ENCODE measurements around the gene PRR16.
"Not testable (repeated sequence)": the region's sequence is repeated elsewhere in the genome, so short reads cannot be mapped to it uniquely, and the experiment has no call there.

The PRR16 gene

GRCh38 chr5:120683580-120683979, 219.5 kb downstream of the PRR16 start:
- DNase-seq: no peak

- no peak for DNase-seq
These were observed 220.1 kb downstream of the PRR16 start for GRCh38 chr5:120684213-120684612.

GRCh38 chr5:120684749-120685415, 220.8 kb downstream of the PRR16 start:
- DNase-seq: no peak

- DNase-seq: no peak
These were observed 226.7 kb downstream of the PRR16 start for GRCh38 chr5:120690621-120691407.

- no peak for DNase-seq
These were observed 228.2 kb downstream of the PRR16 start for GRCh38 chr5:120692325-120692724.

GRCh38 chr5:120695368-120695880, 231.3 kb downstream of the PRR16 start:
- DNase-seq: no peak

- DNase-seq: no peak
These were observed 233.0 kb downstream of the PRR16 start for GRCh38 chr5:120697147-120697546.

- not testable (repeated sequence) for DNase-seq
These were observed 233.7 kb downstream of the PRR16 start for GRCh38 chr5:120697670-120698327.

- DNase-seq: not testable (repeated sequence)
These were observed 236.6 kb downstream of the PRR16 start for GRCh38 chr5:120700653-120701052.

GRCh38 chr5:120702817-120703538, 238.9 kb downstream of the PRR16 start:
- not testable (repeated sequence) for DNase-seq

GRCh38 chr5:120703918-120704587, 240.0 kb downstream of the PRR16 start:
- no peak for DNase-seq

- no peak for DNase-seq
These were observed 242.8 kb downstream of the PRR16 start for GRCh38 chr5:120706877-120707276.

- DNase-seq: no peak
These were observed 253.3 kb downstream of the PRR16 start for GRCh38 chr5:120717381-120717780.

- DNase-seq: no peak
These were observed 266.1 kb downstream of the PRR16 start for GRCh38 chr5:120730214-120730613.

GRCh38 chr5:120734033-120734432, 269.9 kb downstream of the PRR16 start:
- DNase-seq: no peak

GRCh38 chr5:120735076-120735475, 271.0 kb downstream of the PRR16 start:
- no peak for DNase-seq

Measured in hematopoietic multipotent progenitor cell treated with erythropoietin and hydrocortisone succinate and interleukin-3 and kit ligand, for 8 days (in vitro differentiated cells).